Osteoblast (primary cell): ENCODE measurements around the gene TEDC2. TPM values are rescaled to one million over a fixed set of nuclear protein-coding genes. Genes with fewer than 3 reads are reported as not detected.

ENCODE experiments used
- DNase-seq: peaks from one replicate; pipeline ENCODE4 v3.0.0; 2011; ENCODE audit warnings: low spot score, mixed read lengths; ENCODE audit not compliant: insufficient read length; ENCODE audit errors: missing footprints
- H2AFZ ChIP-seq: 2 replicates; pipeline ENCODE4 v1.6.0; 2011; ENCODE audit warnings: mild to moderate bottlenecking, low read length
- H3K27ac ChIP-seq: 2 replicates; pipeline ENCODE4 v1.5.1; 2011; ENCODE audit warnings: mild to moderate bottlenecking, low read depth, low read length, moderate library complexity
- H3K27me3 ChIP-seq: 2 replicates; pipeline ENCODE4 v1.6.0; 2012; ENCODE audit warnings: mild to moderate bottlenecking, control low read depth, inconsistent platforms, low read length, moderate library complexity; ENCODE audit not compliant: insufficient read depth
- H3K36me3 ChIP-seq: 2 replicates; pipeline ENCODE4 v1.5.1; 2011; ENCODE audit warnings: mild to moderate bottlenecking, low read length, control low read depth, moderate library complexity; ENCODE audit not compliant: insufficient read depth
- H3K4me1 ChIP-seq: 2 replicates; pipeline ENCODE4 v1.5.1; 2011; ENCODE audit warnings: mild to moderate bottlenecking, low read length, control low read depth, moderate library complexity; ENCODE audit not compliant: insufficient read depth
- H3K4me2 ChIP-seq: 2 replicates; pipeline ENCODE4 v1.6.0; 2011; ENCODE audit warnings: mild to moderate bottlenecking, low read length; ENCODE audit not compliant: insufficient read depth
- H3K4me3 ChIP-seq: fragments of 200-600 bp; sonication (generic); 3 replicates; pipeline ENCODE4 v1.5.1; 2012; ENCODE audit warnings: mild to moderate bottlenecking, low read length, inconsistent platforms; ENCODE audit not compliant: insufficient read depth
- H3K79me2 ChIP-seq: 2 replicates; pipeline ENCODE4 v1.6.0; 2012; ENCODE audit warnings: mild to moderate bottlenecking, low read length, control low read depth, inconsistent platforms; ENCODE audit not compliant: insufficient read depth
- H3K9me3 ChIP-seq: 2 replicates; pipeline ENCODE4 v1.5.1; 2011; ENCODE audit warnings: low read depth, low read length, control low read depth
- H4K20me1 ChIP-seq: 2 replicates; pipeline ENCODE4 v1.6.0; 2012; ENCODE audit warnings: mild to moderate bottlenecking, low read length, control low read depth; ENCODE audit not compliant: insufficient read depth
- total RNA-seq: library from RNA; depleted of rRNA; stranded (reverse); fragments of >200 nt; gene quantifications from 2 replicates; pipeline ENCODE4 v1.2.3, GENCODE V29; 2012
- TF ChIP-seq, protein P1 (sequence below): IDR thresholded peaks from 2 replicates; pipeline ENCODE4 v1.5.1; 2011; ENCODE audit warnings: mild to moderate bottlenecking, low read depth, low read length, moderate library complexity; ENCODE audit errors: extremely low read depth

TEDC2 gene
- total RNA-seq, 1 donor, result 5.1 TPM

DNA sequence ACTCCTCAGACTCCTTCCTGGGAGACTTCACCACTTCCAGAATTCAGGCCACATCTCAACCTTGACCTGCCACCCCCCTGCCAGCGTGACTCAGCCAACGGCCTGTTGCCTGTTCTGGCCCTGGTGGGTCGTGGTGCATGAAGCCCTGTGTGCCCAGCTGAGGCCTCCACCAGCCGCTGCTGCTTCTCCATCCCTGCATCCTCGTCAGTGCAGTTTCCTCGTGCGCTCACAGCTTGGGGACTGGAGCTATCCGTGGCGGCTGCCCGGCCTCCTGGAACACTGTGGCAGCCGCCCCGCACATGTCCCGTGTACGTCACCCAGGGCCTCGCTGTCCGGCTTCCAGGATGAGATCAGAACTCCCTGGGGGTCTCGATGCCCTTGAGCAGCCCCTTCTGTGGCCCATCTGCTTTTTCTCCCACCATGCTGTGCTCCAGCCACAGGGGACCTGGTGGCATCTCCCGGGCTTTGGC, 8.0 kb upstream of the TEDC2 start:
- H3K27me3 ChIP-seq, result no peaks in the 10 kb centered on the region
- TF ChIP-seq, protein P1, sequence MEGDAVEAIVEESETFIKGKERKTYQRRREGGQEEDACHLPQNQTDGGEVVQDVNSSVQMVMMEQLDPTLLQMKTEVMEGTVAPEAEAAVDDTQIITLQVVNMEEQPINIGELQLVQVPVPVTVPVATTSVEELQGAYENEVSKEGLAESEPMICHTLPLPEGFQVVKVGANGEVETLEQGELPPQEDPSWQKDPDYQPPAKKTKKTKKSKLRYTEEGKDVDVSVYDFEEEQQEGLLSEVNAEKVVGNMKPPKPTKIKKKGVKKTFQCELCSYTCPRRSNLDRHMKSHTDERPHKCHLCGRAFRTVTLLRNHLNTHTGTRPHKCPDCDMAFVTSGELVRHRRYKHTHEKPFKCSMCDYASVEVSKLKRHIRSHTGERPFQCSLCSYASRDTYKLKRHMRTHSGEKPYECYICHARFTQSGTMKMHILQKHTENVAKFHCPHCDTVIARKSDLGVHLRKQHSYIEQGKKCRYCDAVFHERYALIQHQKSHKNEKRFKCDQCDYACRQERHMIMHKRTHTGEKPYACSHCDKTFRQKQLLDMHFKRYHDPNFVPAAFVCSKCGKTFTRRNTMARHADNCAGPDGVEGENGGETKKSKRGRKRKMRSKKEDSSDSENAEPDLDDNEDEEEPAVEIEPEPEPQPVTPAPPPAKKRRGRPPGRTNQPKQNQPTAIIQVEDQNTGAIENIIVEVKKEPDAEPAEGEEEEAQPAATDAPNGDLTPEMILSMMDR, result no peak
- peaks cover 7% of the 10 kb centered on the region for H4K20me1 ChIP-seq
- peaks cover 55% of the 10 kb centered on the region for H3K36me3 ChIP-seq
- peaks cover 4% of the 10 kb centered on the region for H3K4me1 ChIP-seq
- H3K79me2 ChIP-seq, result no peaks in the 10 kb centered on the region
- no peak for DNase-seq
- H3K9me3 ChIP-seq, result no peaks in the 10 kb centered on the region
- H3K27ac ChIP-seq, result no peak overlapping the region
- no peak overlapping the region for H2AFZ ChIP-seq
- no peak overlapping the region for H3K4me3 ChIP-seq
- no peak overlapping the region for H3K4me2 ChIP-seq

DNA sequence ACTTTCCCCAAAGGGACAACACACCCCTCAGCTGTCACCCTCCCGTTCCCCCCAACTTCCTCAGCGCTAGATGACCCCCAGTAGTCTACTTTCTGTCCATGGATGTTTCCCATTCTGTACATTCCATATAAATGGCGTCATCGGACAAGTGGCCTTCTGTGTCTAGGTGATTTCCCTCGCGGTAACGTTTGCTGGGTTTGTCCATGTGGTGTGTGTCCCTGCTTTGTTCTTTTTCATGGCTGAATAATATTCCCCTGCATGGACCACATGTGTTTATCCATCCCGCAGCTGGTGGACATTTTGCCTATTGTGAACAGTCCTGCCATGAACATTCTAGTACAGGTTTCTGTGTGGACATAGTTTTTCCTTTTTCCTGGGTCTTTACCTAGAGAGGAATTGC, 7.3 kb upstream of the TEDC2 start:
- peaks cover 4% of the 10 kb centered on the region for H3K4me1 ChIP-seq
- H3K79me2 ChIP-seq, result no peaks in the 10 kb centered on the region
- peaks cover 7% of the 10 kb centered on the region for H4K20me1 ChIP-seq
- H2AFZ ChIP-seq, result no peak overlapping the region
- no peaks in the 10 kb centered on the region for H3K9me3 ChIP-seq
- H3K36me3 ChIP-seq, result peaks cover 59% of the 10 kb centered on the region
- H3K27ac ChIP-seq, result no peak overlapping the region
- TF ChIP-seq, protein P1, result no peak
- DNase-seq, result no peak
- no peak overlapping the region for H3K4me3 ChIP-seq
- H3K27me3 ChIP-seq, result no peaks in the 10 kb centered on the region
- no peak overlapping the region for H3K4me2 ChIP-seq

DNA sequence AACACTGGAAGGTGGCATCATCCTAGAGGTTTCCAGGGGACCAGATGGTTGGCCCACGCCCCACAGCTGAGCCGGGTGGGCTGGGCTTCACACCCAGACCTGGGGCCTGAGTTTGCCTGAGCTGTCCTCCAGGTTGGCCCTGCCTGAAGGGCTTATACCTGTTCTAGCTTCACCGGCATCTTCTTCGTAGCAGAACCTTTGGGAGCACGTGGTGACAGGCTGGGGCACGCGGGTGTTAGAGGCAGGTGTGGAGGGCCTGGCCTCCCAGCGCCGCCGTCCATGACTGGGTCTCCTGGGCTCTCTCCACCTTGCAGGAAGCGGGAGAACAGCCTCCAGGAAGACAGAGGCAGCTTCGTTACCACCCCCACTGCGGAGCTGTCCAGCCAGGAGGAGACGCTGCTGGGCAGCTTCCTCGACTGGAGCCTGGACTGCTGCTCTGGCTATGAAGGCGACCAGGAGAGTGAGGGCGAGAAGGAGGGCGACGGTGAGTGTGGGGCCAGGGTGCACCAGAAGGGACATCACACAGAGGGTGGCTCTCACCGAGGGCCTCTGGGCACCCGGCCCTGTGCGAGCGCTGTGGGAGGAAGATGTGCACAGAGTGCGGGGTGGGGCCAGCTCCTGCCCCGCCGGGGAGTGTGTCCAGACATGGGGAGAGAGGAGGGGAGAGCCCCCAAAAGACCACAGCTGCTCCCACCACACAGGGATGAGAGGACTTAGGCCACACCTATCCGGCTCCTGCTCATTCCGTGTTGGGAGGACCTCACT, 4.6 kb upstream of the TEDC2 start:
- peaks cover 46% of the 10 kb centered on the region for H3K36me3 ChIP-seq
- H3K4me3 ChIP-seq, result no peak overlapping the region
- H3K4me1 ChIP-seq, result peaks cover 3% of the 10 kb centered on the region
- no peaks in the 10 kb centered on the region for H3K27me3 ChIP-seq
- TF ChIP-seq, protein P1, result no peak
- H3K4me2 ChIP-seq, result no peak overlapping the region
- H4K20me1 ChIP-seq, result no peaks in the 10 kb centered on the region
- no peaks in the 10 kb centered on the region for H3K79me2 ChIP-seq
- DNase-seq, result peak; percentile 58
- no peaks in the 10 kb centered on the region for H3K9me3 ChIP-seq
- H3K27ac ChIP-seq, result no peak overlapping the region
- no peak overlapping the region for H2AFZ ChIP-seq

DNA sequence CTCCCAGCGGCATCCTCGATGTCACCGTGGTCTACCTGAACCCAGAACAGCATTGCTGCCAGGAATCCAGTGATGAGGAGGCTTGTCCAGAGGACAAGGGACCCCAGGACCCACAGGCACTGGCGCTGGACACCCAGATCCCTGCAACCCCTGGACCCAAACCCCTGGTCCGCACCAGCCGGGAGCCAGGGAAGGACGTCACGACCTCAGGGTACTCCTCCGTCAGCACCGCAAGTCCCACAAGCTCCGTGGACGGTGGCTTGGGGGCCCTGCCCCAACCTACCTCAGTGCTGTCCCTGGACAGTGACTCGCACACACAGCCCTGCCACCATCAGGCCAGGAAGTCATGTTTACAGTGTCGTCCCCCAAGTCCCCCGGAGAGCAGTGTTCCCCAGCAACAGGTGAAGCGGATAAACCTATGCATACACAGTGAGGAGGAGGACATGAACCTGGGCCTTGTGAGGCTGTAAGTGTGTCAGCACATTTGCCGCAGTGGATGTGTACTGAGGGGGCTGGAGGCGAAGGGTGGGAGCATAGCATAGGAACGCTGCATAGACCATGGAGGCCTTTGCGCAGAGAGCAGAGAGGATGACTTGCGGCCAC, 3.3 kb upstream of the TEDC2 start:
- no peak overlapping the region for H2AFZ ChIP-seq
- H3K4me2 ChIP-seq, result no peak overlapping the region
- H4K20me1 ChIP-seq, result no peaks in the 10 kb centered on the region
- H3K9me3 ChIP-seq, result no peaks in the 10 kb centered on the region
- H3K36me3 ChIP-seq, result peaks cover 40% of the 10 kb centered on the region
- H3K4me1 ChIP-seq, result peaks cover 8% of the 10 kb centered on the region
- no peak overlapping the region for H3K4me3 ChIP-seq
- no peak overlapping the region for H3K27ac ChIP-seq
- TF ChIP-seq, protein P1, result no peak
- no peaks in the 10 kb centered on the region for H3K27me3 ChIP-seq
- H3K79me2 ChIP-seq, result no peaks in the 10 kb centered on the region
- DNase-seq, result peak; percentile 51
